Measurements from ENCODE around the gene PRDM5. TPM values are rescaled to one million over a fixed set of nuclear protein-coding genes. Genes with fewer than 3 reads are reported as not detected.

Gene PRDM5
- total RNA-seq, 1 experiment from 2014 or later: 5.1 TPM

GRCh38 chr4:120960656-120961267 lies 38.2 kb upstream of the PRDM5 start:
- TF ChIP-seq YY1 (IDR thresholded peaks at IDR 0.05; ENCODE audit: extremely low read depth, insufficient replicate concordance, low read depth, low read length): no peak
- no peak for TF ChIP-seq FOSL1 (IDR thresholded peaks at IDR 0.05; ENCODE audit: low read depth)
- no peak for TF ChIP-seq ZNF274 (IDR thresholded peaks at IDR 0.05; ENCODE audit: low read depth, low read length)
- TF ChIP-seq RAD21 (IDR thresholded peaks at IDR 0.05; ENCODE audit: low read depth): no peak
- TF ChIP-seq ELF1 (IDR thresholded peaks at IDR 0.05; ENCODE audit: borderline replicate concordance, low read depth): no peak
- TF ChIP-seq, protein P1, sequence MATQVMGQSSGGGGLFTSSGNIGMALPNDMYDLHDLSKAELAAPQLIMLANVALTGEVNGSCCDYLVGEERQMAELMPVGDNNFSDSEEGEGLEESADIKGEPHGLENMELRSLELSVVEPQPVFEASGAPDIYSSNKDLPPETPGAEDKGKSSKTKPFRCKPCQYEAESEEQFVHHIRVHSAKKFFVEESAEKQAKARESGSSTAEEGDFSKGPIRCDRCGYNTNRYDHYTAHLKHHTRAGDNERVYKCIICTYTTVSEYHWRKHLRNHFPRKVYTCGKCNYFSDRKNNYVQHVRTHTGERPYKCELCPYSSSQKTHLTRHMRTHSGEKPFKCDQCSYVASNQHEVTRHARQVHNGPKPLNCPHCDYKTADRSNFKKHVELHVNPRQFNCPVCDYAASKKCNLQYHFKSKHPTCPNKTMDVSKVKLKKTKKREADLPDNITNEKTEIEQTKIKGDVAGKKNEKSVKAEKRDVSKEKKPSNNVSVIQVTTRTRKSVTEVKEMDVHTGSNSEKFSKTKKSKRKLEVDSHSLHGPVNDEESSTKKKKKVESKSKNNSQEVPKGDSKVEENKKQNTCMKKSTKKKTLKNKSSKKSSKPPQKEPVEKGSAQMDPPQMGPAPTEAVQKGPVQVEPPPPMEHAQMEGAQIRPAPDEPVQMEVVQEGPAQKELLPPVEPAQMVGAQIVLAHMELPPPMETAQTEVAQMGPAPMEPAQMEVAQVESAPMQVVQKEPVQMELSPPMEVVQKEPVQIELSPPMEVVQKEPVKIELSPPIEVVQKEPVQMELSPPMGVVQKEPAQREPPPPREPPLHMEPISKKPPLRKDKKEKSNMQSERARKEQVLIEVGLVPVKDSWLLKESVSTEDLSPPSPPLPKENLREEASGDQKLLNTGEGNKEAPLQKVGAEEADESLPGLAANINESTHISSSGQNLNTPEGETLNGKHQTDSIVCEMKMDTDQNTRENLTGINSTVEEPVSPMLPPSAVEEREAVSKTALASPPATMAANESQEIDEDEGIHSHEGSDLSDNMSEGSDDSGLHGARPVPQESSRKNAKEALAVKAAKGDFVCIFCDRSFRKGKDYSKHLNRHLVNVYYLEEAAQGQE (IDR thresholded peaks at IDR 0.05; ENCODE audit: low read depth): no peak
- TF ChIP-seq POLR2A (IDR thresholded peaks at IDR 0.05; ENCODE audit: borderline replicate concordance, extremely low read depth, insufficient read depth, insufficient read length): no peak
- TF ChIP-seq SRF (IDR thresholded peaks at IDR 0.05; ENCODE audit: low read depth): no peak
- TF ChIP-seq, protein P2, sequence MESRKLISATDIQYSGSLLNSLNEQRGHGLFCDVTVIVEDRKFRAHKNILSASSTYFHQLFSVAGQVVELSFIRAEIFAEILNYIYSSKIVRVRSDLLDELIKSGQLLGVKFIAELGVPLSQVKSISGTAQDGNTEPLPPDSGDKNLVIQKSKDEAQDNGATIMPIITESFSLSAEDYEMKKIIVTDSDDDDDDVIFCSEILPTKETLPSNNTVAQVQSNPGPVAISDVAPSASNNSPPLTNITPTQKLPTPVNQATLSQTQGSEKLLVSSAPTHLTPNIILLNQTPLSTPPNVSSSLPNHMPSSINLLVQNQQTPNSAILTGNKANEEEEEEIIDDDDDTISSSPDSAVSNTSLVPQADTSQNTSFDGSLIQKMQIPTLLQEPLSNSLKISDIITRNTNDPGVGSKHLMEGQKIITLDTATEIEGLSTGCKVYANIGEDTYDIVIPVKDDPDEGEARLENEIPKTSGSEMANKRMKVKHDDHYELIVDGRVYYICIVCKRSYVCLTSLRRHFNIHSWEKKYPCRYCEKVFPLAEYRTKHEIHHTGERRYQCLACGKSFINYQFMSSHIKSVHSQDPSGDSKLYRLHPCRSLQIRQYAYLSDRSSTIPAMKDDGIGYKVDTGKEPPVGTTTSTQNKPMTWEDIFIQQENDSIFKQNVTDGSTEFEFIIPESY (IDR thresholded peaks at IDR 0.05; ENCODE audit: extremely low read depth, insufficient replicate concordance, low read length): no peak
- TF ChIP-seq SP1 (IDR thresholded peaks at IDR 0.05; ENCODE audit: low read depth): no peak
- TF ChIP-seq, protein P3, sequence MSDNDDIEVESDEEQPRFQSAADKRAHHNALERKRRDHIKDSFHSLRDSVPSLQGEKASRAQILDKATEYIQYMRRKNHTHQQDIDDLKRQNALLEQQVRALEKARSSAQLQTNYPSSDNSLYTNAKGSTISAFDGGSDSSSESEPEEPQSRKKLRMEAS (IDR thresholded peaks at IDR 0.05): no peak
- no peak for TF ChIP-seq CTCF (IDR thresholded peaks at IDR 0.05 in 2 of 3, conservative IDR thresholded peaks at IDR 0.05 in 1 of 3; ENCODE audit: borderline replicate concordance in 1 of 3, insufficient read depth in 1 of 3, low read depth in 2 of 3, low read length in 2 of 3)
- Histone ChIP-seq H3K27me3 (ENCODE audit: insufficient read depth, low read length) (no peaks in the 10 kb centered on the region), H2AFZ (ENCODE audit: low read depth, low read length, poor library complexity, severe bottlenecking) (no peak overlapping the region), H3K9me3 (ENCODE audit: control insufficient read depth in 1 of 2, insufficient read depth in 1 of 2, low read depth in 1 of 2, low read length in 2 of 2) (no peaks in the 10 kb centered on the region), H3K79me2 (ENCODE audit: insufficient read depth, low read length) (no peaks in the 10 kb centered on the region), H3K9ac (ENCODE audit: low read length) (no peak overlapping the region), H3K36me3 (ENCODE audit: control insufficient read depth in 1 of 2, insufficient read depth in 2 of 2, low read length in 2 of 2) (no peaks in the 10 kb centered on the region), H3K9me2 (ENCODE audit: insufficient read depth) (no peaks in the 10 kb centered on the region), H3K4me1 (ENCODE audit: control insufficient read depth in 1 of 2, insufficient read depth in 2 of 2, low read length in 2 of 2) (no peaks in the 10 kb centered on the region), H3K4me2 (ENCODE audit: low read length) (no peak overlapping the region), H3K4me3 (replicated peaks in 1 of 2; ENCODE audit: low read depth in 1 of 2, low read length in 2 of 2) (no peak overlapping the region), H3K27ac (ENCODE audit: low read depth, low read length) (no peak overlapping the region), H4K20me1 (ENCODE audit: insufficient read depth) (no peaks in the 10 kb centered on the region)
- ChIA-PET CTCF (no interaction called here), RAD21 (ENCODE audit: low non-redundant PET in 1 of 2, low total read pairs in 2 of 2, uncharacterized antibody in 2 of 2, unreplicated experiment in 2 of 2) (no interaction called here), POLR2A (no interaction called here)
- ATAC-seq: no peak
- BruUV-seq (replicated peaks): no TSS peak
- intact Hi-C loops (cut with micrococcal nuclease): no loop called here
- no peak for DNase-seq (ENCODE audit: low read depth, low spot score)
